HG03378 (cell line): Measurements from ENCODE around the gene USP31.
A peak's percentile ranks its signal among the peaks of the same experiment; 100 is the strongest.
"Not testable (repeated sequence)": the region's sequence is repeated elsewhere in the genome, so short reads cannot be mapped to it uniquely, and the experiment has no call there.

Experiments
- ATAC-seq: cut with Tn5 transposase; IDR thresholded peaks from one replicate; pipeline ENCODE4 v1.9.1; 2021; ENCODE audit warnings: mild to moderate bottlenecking, moderate library complexity; ENCODE audit not compliant: unreplicated experiment

USP31 gene

DNA sequence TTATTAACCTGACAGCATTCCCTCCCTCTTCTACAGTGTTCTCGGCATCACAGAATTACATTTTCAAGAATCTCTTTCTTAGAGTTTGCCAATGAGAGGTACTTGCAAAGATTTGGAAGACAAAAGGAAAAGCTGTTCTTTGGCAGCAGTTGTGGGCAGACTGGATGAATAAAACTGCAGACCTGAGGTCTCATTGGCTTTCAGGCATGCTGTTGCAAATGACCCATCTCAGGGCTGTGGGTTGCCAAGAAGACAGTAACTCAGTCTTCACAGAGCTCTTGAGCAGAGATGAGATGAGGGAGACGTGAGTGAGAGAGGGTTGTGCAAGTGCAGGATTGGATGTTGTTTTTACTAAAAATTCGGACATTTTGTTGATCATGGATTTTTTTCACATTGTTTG is 11.3 kb upstream of the USP31 start:
- ATAC-seq: no peak

DNA sequence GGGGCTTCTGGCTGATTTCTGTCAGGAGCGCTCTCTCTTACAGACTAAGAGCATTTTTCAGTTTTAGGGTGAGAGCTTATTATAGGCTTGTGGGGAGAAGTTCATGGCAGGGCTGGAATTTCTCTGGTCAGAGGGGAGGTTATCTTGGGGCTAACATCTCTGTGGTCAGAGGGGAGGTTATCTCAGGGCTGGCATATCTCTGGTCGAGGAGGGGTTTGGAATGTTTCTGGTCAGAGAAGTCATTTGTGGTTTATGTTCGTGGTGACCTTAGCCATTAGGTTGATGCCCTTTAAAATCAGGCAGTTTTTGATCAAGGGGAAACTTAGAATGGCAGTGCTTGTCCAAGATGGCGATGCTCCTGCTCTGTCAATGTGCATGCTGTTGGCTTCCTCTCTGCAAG is 10.8 kb upstream of the USP31 start:
- no peak for ATAC-seq

GRCh38 chr16:23158114-23158513 is 8.9 kb upstream of the USP31 start:
- ATAC-seq: no peak

DNA sequence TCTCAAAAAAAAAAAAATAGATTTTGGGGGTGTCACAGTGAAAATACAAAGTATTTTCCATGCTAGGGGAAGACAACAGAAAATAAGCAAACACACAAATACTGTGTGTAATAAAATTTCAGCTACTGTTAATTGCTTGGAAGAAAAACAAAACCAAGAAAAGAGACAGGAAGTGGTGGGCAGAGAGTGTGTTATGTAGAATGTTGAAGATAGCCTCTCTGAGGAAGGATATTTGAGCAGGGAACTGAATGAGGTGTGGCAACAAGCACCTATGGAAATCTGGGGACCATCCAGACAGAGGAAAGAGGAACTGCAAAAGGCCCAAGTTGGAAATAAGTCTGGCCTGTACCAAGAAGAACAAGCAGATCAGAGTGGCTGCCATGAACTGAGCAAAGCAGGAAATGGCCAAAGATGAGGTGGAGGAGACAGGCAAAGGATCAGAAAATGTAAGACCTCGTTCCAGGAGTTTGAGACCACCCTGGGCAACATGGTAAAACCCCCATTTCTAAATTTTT is 7.8 kb upstream of the USP31 start:
- ATAC-seq: no peak

GRCh38 chr16:23156110-23156509 is 6.9 kb upstream of the USP31 start:
- ATAC-seq: no peak

GRCh38 chr16:23155445-23156049 is 6.3 kb upstream of the USP31 start:
- ATAC-seq: no peak

DNA sequence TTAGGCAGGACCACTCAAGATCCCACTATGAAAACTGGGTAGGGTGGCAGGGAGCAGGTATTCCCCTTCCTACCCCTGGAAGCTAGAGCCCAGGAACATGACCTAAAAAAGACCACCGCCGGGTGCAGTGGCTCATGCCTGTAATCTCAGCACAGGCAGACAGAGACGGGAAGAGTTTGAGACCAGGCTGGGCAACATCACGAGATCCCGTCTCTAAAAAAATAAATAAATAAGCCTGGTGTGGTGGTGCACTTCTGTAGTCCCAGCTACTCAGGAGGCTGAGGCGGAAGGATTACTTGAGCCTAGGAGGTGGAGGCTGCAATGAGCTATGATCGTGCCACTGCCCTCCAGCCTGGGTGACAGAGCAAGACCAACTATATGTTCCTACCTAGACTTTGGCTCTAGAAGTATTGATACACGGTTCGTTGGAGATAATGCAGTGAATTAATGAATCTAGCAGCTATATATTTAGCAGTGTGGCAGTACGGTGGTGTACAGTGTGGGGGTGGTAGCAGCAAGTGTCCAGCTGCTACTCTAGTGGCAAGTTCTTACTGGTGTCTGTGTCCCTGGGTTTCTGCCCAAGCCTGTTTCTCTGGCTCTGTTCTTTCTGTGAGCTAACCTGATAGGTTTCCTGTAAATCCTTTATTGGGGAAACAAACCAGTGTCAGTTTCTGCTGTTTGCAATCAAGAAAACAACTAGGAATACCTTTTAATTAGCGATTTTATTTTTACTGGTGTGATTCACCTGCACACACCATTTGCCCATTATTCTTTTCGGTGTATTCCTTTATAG is 3.3 kb upstream of the USP31 start:
- no peak for ATAC-seq

DNA sequence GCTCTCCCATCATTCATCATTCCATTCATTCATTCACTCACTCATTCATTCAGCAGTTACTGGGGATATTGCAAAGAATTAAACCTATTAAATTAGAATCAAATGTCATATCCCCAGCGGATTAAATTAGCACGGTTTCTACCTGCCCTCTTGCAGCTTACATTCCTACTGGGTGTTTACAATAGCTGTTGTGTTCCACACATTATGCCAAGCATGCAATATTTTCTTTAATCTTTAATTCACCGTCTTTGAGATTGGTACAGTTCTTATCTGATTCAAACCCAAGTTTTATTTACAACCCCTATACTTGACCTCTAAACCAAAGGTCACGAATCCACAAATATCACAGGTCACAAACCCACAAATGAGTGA is 727 bp upstream of the USP31 start:
- ATAC-seq: no peak

GRCh38 chr16:23148513-23149266 is 562 bp downstream of the USP31 start:
- peak; percentile 21 for ATAC-seq

- ATAC-seq: no peak
These were observed 1.1 kb downstream of the USP31 start for GRCh38 chr16:23148166-23148512.

DNA sequence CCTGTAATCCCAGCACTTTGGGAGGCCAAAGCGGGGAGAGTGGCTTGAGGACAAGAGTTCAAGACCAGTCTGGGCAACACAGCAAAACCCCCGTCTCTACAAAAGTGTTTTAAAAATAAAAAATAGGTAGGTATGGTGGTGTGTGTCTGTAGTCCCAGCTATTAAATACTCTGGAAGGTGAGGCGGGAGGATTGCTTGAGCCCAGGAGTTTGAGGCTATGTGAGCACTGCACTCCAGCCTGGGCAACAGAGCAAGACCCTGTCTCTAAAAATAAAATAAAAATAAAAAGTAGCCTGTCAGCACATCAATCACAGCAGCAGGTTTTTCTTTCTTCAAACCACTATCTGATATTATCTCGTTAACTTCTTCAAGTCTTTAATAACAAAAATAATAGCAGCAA is 1.6 kb downstream of the USP31 start:
- ATAC-seq: no peak

- no peak for ATAC-seq
These were observed 2.2 kb downstream of the USP31 start for GRCh38 chr16:23146877-23147601.

GRCh38 chr16:23145608-23146007 is 3.6 kb downstream of the USP31 start:
- ATAC-seq: no peak

DNA sequence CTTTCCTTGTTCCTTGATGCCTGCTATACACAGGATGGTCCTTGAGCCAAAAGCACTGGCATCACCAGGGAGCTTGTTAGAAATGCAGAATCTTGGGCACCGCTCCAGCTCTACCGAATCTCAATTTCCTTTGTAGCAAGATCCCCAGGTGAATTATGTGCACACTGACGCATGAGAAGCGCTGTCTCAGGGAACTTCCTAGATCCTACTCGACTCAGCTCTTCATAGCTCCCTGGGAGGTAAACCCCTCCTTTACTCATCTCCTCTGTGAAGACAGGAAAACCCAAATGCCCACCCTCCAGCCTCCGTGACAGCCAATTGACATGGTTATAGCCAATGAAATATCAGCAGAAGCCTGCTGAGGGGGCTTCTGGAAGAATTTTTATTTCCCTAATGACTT is 4.1 kb downstream of the USP31 start:
- ATAC-seq: no peak

DNA sequence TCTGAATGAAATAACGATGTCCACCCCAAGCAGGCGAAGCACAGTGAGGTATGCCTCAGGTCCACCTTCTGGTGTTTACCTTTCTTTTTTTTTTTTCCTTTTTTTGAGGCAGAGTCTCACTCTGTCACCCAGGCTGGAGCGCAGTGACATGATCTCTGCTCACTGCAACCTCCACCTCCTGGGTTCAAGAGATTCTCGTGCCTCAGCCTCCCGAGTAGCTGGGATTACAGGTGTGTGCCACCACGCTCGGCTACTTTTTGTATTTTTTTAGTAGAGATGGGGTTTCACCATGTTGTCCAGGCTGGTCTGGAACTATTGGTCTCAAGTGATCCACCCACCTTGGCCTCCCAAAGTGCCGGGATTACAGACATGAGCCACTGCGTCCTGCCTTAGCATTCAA is 4.9 kb downstream of the USP31 start:
- ATAC-seq: not testable (repeated sequence)

DNA sequence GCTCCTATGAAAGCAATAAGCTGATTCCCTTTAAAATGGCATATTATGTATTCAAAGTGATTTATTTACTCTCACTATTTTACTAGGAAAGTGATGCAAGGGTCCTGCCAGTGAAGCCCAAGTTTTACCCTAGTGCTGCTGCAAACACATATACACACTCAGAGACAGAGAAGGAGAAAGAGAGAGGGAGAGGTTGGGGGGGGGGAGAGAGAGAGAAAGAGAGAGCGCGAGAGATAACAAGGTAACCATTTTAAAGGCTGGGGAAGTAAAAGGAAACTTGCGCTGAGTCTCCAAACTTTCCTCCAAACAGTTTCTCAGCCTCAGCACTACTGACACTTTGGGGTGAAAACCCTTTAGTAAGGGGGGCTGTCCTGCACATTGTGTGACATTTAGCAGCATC is 5.9 kb downstream of the USP31 start:
- no peak for ATAC-seq

DNA sequence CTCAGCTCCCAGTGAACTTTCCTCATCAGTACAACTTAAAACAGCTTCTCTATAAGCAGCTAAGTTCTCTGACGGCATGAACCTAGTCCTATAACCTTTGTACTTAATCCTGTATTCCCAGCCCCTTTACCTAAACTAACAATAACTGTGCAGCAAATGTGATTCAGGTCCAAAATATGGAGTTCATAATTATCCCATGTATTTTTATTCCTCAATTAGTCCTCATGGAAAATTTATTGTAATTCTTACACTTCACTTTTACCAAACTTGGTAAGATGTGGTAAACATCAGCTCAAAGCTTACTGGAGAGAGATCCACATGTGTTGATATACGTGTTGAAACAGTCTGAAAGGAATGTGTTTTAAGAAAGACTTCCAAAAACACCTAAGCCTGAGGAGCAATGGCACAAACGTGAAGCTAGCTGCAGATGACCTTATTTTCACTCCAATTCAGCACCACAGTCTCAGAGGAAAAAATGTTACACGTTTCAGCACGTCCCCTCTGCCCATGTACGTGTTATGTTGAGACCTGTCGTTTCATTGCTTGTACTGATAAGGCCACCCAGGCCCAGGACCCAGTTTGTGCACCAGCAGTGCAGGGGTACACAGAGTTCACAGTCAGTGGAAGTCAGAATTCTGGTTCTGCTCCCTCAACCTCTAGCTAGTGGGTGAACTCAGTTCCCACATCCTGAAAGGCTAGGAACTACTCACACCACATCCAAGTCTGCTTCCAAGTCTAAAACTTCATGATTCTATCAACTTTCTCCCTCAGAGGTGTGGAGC is 7.1 kb downstream of the USP31 start:
- ATAC-seq: no peak

GRCh38 chr16:23141500-23141899 is 7.8 kb downstream of the USP31 start:
- no peak for ATAC-seq

- ATAC-seq: no peak
These were observed 8.2 kb downstream of the USP31 start for GRCh38 chr16:23141033-23141432.

GRCh38 chr16:23140107-23140506 is 9.1 kb downstream of the USP31 start:
- ATAC-seq: no peak

DNA sequence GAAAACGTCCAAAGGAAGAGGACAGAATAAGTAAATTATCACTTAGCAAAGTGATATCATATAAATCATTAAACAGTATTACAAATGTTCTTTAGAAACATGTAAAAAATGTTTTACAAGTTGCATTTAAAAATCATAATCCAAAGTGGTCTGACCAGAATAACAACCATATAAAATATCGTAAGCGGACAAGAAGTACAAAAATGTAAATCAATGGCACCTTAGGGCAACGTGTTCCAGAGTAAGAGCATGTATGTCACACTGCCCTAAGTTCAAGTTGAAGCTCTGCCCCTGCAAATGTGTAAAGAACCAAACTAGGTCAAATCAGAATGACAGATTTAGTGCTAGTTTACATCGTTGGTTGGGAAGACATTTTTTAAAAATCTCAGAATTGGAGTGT is 11.4 kb downstream of the USP31 start:
- ATAC-seq: no peak
